ENCODE results near the gene GFRA1. TPM values are rescaled to one million over a fixed set of nuclear protein-coding genes. Genes with fewer than 3 reads are reported as not detected.

GFRA1 gene
- total and polyA plus RNA-seq, 2 of the 8 experiments (the other 6 are each of a cell fraction or from before 2014, with no cell fraction given), result 1.1 to 2.0 TPM

DNA sequence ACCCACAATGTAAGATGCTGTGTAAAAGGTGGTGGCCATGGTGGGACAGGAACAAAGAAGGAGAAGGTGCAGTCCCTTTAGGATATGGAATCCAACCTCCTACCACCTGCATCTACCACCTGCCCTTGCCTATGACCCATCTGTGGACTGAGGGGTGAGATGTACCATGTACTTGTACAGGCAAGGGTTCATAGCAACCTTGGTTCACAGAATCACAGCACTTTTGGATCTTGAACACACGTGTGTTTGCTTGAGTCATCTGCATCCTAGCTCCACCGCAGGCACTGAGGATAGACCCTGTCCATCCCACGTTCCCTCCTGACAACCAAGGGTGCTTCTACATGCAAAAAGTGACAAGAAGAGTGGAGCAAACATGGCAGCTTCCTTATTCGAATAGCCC, 162.3 kb downstream of the GFRA1 start:
- ChIA-PET POLR2A (ENCODE audit: partially characterized antibody) (no interaction called here), CTCF (ENCODE audit: partially characterized antibody) (interaction anchor here (0.8 to 6.8 kb wide), 2 partner anchors 12 to 34 kb away, joined by 4 to 60 read pairs; no protein-coding TSS in a partner anchor)
- Histone ChIP-seq H4K91ac (replicated peaks; ENCODE audit: insufficient read length, low read length) (no peak overlapping the region), H3K56ac (replicated peaks; ENCODE audit: insufficient read length, low read depth, low read length) (no peak overlapping the region), H3K36me3 (ENCODE audit: control insufficient read depth in 2 of 4, insufficient read depth in 4 of 4, low read length in 3 of 4) (no peaks in the 10 kb centered on the region), H3K4me2 (ENCODE audit: insufficient read depth in 1 of 2, low read depth in 2 of 2, low read length in 2 of 2) (no peak overlapping the region), H3K9me3 (ENCODE audit: insufficient read depth in 2 of 2, low read depth in 1 of 2, low read length in 1 of 2) (no peaks in the 10 kb centered on the region; a peak in 1 of 4 replicates), H2AK5ac (ENCODE audit: low read depth, low read length) (peak overlapping the region; percentile 83; the same call in 1 of the 2 replicates), H2BK12ac (ENCODE audit: low read depth, low read length) (no peak overlapping the region), H4K5ac (ENCODE audit: insufficient read length, low read depth, low read length) (no peak overlapping the region), H3K4ac (replicated peaks; ENCODE audit: insufficient read length, low read depth, low read length) (no peak overlapping the region), H2BK20ac (ENCODE audit: low read length) (no peak overlapping the region), H3K27ac (ENCODE audit: low read depth, low read length) (no peak overlapping the region), H2BK15ac (ENCODE audit: low read length) (no peak overlapping the region), H3K79me2 (ENCODE audit: control insufficient read depth in 1 of 2, insufficient read depth in 2 of 2, low read length in 2 of 2) (no peaks in the 10 kb centered on the region), H3K23me2 (ENCODE audit: low read depth, low read length) (no peaks in the 10 kb centered on the region), H2BK120ac (replicated peaks; ENCODE audit: low read depth, low read length) (no peak overlapping the region), H3K23ac (ENCODE audit: insufficient read length) (no peak overlapping the region), H3K4me1 (replicated peaks in 1 of 4; ENCODE audit: control insufficient read depth in 3 of 4, insufficient read depth in 4 of 4, low read length in 3 of 4) (peaks cover 0 to 6% (median 0%) of the 10 kb centered on the region in 4 experiments; a peak in 4 of 7 replicates), H2BK5ac (ENCODE audit: low read depth, low read length) (no peak overlapping the region), H3K9ac (replicated peaks in 1 of 4; ENCODE audit: extremely low read depth in 1 of 4, low read depth in 3 of 4, low read length in 3 of 4) (no peak overlapping the region), H2AFZ (ENCODE audit: low read length) (no peak overlapping the region), H3K79me1 (ENCODE audit: low read depth, low read length) (no peaks in the 10 kb centered on the region), H3K27me3 (replicated peaks in 1 of 4; ENCODE audit: control insufficient read depth in 3 of 4, extremely low read depth in 1 of 4, insufficient read depth in 3 of 4, low read length in 3 of 4) (no peaks in the 10 kb centered on the region), H4K8ac (ENCODE audit: extremely low read depth, insufficient read depth, low read length) (no peak overlapping the region), H4K20me1 (replicated peaks in 1 of 2; ENCODE audit: control insufficient read depth in 1 of 2, insufficient read depth in 2 of 2, low read length in 2 of 2) (no peaks in the 10 kb centered on the region), H3K14ac (ENCODE audit: insufficient read length) (no peak overlapping the region), H3K4me3 (ENCODE audit: extremely low read depth in 1 of 4, insufficient read depth in 2 of 4, low read depth in 3 of 4, low read length in 4 of 4) (no peak overlapping the region; a peak in 2 of 8 replicates), H3K18ac (ENCODE audit: extremely low read depth, low read length) (no peak overlapping the region)
- DNase-seq (ENCODE audit: low read depth in 1 of 2, low spot score in 2 of 2), result no peak
- FAIRE-seq, result no peak
- 96% methylated on average over 4 of the region's 4 CpGs; no CpG with 5 or more reads in 1 of the 2 experiments for WGBS, 2 experiments (ENCODE audit: extremely low coverage in 1 of 2, insufficient coverage in 1 of 2, insufficient read length in 1 of 2, insufficient replicate concordance in 2 of 2, low coverage in 1 of 2, low lambda C conversion rate in 2 of 2, missing lambda C conversion rate in 1 of 2)
- no peak for TF ChIP-seq NANOG (IDR thresholded peaks at IDR 0.05; ENCODE audit: insufficient read depth, low read depth, low read length, poor library complexity, severe bottlenecking)
- TF ChIP-seq RFX5 (IDR thresholded peaks at IDR 0.05; ENCODE audit: borderline replicate concordance, low read depth, low read length), result no peak
- TF ChIP-seq RNF2 (IDR thresholded peaks at IDR 0.05; ENCODE audit: borderline replicate concordance, low read depth, low read length, missing control alignments, poor library complexity, severe bottlenecking), result no peak
- TF ChIP-seq TAF7 (optimal IDR thresholded peaks at IDR 0.05; ENCODE audit: borderline replicate concordance, low read depth, low read length), result no peak
- TF ChIP-seq CTBP2 (IDR thresholded peaks at IDR 0.05; ENCODE audit: borderline replicate concordance, insufficient read depth, insufficient read length, low read length), result no peak
- no peak for TF ChIP-seq POLR2AphosphoS5 (IDR thresholded peaks at IDR 0.05; ENCODE audit: low read depth, low read length)
- TF ChIP-seq SUZ12 (IDR thresholded peaks at IDR 0.05; ENCODE audit: low read length), result no peak
- TF ChIP-seq ASH2L (IDR thresholded peaks at IDR 0.05; ENCODE audit: low read length), result no peak
- TF ChIP-seq EP300 (IDR thresholded peaks at IDR 0.05; ENCODE audit: borderline replicate concordance in 1 of 2, low read depth in 2 of 2, low read length in 2 of 2), result no peak
- TF ChIP-seq MAFK (IDR thresholded peaks at IDR 0.05; ENCODE audit: low read depth, low read length), result no peak
- TF ChIP-seq EZH2 (IDR thresholded peaks at IDR 0.05; ENCODE audit: low read depth, low read length, severe bottlenecking), result no peak
- no peak for TF ChIP-seq HDAC6 (IDR thresholded peaks at IDR 0.05; ENCODE audit: low read depth, low read length)
- no peak for TF ChIP-seq GTF2F1 (IDR thresholded peaks at IDR 0.05; ENCODE audit: borderline replicate concordance, low read depth, low read length)
